HG02884 (cell line): ENCODE data around the gene OPCML.

Experiments used
- ATAC-seq: cut with Tn5 transposase; IDR thresholded peaks from one replicate; pipeline ENCODE4 v1.9.1; 2021; ENCODE audit warnings: mild to moderate bottlenecking, moderate library complexity; ENCODE audit not compliant: unreplicated experiment

Gene OPCML

GRCh38 chr11:132969892-132970291, 562.4 kb downstream of the OPCML start:
- ATAC-seq = no peak

- ATAC-seq = no peak
These were observed 570.3 kb downstream of the OPCML start for GRCh38 chr11:132962041-132962440.

DNA sequence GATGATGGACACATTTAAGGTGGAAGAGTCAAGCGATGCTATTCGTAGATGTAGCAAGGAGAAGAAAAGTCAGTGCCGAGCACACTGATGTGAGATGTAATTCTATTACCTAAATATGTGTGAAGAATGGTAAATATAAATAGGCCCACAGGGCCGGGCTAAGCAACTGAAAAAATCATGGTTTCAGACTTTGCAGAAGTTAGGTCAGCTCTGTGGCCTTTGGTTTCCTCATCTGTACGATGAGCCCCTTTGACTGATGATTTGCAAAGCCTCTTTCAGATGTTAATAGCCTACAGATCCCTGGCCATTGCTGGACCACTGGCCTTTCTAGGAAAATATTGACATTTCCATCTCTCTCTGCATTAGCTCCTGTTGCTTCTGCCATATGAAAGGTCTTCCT, 570.8 kb downstream of the OPCML start:
- no peak for ATAC-seq

DNA sequence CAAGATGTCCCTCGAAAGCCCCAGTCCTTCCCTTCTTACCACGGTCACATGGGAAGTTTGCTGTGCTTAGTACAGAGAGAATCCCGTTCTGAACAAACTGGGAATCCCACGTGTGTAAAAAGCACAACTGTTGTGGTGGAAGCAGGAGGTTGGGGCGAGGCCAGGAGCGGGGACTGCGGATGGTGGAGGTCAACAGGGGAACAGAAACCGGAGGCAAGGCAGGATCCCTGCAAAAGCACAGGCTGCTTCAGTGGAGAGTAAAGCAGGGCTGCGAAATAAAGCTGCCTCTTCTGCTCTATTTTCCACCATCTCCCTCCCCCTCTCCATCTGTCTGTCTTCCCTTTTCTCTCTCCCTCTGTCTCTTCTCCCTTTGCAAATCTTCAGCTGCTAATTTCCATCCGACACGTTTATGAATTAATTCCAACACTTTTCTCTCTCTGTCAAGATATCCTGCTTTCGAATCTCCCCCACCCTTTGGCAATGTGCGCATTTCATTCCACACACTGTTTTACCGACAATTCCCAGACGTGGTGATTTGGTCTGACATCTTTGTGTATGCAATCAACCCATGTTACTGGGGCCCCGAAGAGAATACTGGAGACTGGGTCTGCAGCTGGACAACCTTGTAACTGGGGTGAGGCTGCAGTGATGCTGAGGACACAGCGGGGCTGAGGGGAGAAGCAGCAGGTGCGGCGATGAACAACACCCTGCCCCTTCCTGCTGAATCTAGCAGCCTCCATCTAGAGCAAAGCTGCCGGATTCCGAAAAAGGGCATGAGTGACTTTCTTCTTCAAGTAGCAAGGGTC, 571.8 kb downstream of the OPCML start:
- ATAC-seq = no peak

DNA sequence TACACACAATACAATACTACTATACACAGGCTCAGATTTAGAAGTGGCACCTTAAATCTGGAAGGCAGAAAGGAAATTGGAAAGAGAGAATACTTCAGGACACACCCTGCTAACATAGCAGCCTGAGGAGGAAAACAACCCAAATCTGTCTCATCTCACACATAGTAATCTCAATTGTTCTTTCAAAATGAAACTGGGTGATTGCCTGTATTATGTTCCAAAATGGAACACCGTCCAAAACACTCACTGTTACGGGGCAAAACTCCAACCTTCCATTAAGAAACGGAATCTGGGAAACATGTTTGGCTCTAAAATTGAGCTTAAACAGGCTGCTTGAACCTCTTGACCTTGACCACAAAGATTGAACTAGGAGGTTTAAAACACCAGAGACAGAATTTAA, 572.6 kb downstream of the OPCML start:
- ATAC-seq = no peak

DNA sequence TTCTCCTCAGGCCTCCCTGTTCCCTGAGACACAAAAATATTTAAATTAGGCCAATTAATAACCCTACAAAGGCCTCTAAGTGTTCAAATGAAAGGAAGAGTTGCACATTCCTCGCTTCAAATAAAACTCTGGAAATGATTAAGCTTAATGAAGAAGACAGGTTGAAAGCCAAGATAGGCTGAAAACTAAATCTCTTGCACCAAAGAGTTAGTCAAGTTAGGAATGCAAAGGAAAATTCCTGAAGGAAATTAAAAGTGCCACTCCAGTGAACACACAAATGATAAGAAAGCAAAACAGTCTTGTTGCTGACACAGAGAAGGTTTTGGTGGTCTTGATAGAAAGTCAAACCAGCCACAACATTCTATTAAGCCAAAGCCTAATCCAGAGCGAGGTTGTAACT, 574.4 kb downstream of the OPCML start:
- ATAC-seq = no peak

GRCh38 chr11:132948252-132948651, 584.0 kb downstream of the OPCML start:
- no peak for ATAC-seq

DNA sequence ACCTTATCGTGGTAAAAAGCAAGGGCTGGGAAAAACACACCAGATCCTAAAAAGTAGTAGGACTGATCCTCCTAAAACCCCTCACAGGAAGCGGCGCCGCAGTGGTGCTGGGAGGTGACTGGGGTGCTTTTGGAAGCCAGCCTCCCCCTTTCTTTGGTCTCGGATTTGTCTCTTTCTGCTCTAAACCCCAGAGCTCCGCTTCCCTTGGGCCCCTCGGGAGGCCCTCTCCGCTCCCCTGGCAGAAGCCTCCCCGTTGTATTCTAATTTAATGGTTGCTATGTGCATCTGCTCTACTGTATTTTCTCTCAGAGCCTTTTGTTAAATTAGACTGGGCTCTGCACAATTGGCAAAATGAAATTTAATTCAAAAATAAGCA, 587.7 kb downstream of the OPCML start:
- no peak for ATAC-seq

DNA sequence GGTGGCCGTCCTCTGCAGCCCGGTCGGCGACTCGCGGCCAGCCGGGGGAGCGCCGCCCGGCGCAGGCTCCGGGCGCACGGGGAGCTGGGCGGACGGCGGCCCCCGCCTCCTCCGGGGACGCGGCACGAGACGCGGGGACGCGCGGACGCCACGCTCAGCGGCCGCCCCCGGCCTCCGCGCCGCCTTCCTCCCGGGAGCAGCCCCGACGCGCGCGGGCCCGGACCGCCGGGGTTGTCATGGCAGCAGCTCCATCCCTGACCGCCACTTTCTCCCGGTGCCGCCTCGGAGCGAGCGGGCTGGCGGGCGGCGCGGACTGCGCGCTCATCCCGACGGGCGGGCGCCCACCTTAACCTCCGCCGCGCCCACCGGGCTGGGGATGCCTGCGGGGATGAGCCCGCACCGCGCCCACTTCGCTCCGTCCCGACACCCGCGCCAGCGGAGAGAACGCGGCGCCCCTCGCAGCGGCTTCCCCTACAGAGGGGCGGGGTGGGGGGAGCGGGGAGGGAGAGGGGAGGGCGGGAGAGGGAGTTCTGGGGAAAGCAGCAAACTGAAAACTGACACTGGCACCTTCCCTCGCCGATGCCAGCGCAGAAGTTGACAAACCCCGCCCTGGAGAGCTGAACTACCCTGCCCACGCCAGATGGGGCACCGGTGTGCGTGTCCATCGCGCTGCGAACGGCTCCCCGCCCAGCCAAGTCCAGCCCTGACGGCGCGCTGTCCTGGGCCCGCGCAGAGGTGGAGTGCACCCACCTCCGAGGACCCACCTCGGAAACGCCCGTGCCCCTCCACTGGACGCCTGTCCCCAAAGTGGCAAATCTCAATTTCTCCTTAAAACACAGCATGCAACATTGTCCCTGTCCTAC, 588.4 kb downstream of the OPCML start:
- ATAC-seq = no peak

- ATAC-seq = no peak
These were observed 589.0 kb downstream of the OPCML start for GRCh38 chr11:132943357-132943705.

DNA sequence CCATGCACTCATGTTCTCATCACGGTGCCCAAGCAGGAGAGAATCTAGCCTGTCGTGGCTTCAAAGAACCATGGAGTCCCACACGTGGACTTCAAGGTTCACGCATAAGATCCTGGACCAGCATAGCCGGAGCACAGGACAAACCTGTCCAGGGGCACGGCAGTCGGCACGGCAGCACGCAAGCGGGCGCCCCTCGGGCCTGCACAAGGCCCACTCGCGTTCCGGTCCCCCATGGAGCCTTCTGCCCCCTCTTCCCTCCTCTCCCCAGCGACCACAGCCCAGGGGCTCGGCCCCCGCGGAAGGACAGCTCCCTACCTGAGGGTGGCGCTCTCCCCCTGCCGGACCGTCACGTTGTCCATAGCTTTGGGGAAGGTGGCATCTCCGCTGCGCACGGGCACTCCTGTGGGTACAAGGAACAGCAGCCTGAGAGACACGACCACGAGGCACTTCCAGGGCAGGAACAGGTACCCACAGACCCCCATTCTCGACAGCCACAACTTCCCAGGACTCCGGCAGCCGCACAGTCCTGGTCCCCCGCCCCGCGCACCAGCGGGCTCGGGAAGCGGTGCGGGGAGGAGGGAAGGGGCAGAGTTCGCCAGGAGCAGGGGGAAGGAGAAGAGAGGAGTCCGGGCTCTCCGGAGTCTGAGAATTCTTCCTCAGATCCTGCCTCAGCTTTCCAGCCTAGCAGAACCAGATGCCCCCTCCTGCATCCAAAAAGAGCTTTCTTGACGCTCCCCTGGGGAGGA, 589.5 kb downstream of the OPCML start:
- ATAC-seq = no peak

DNA sequence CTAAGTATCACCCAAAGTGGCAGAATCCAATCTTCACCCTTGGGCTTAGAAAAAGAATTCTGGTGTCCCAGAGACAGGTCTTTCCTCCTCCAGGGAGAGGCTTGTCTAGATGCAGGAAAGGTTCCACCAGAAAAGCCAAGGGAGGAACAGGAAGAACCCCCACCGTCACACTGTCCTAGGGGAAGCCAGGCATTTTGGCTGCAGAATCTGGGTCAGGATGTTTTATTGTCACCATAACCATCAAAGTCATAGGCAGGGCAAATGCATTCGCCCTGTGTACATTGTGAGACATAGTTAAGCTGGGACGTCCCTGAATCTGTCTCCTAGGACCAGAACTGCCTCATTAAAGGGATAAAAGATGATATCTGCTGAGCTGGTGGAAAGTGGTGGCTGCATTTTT, 590.5 kb downstream of the OPCML start:
- no peak for ATAC-seq

DNA sequence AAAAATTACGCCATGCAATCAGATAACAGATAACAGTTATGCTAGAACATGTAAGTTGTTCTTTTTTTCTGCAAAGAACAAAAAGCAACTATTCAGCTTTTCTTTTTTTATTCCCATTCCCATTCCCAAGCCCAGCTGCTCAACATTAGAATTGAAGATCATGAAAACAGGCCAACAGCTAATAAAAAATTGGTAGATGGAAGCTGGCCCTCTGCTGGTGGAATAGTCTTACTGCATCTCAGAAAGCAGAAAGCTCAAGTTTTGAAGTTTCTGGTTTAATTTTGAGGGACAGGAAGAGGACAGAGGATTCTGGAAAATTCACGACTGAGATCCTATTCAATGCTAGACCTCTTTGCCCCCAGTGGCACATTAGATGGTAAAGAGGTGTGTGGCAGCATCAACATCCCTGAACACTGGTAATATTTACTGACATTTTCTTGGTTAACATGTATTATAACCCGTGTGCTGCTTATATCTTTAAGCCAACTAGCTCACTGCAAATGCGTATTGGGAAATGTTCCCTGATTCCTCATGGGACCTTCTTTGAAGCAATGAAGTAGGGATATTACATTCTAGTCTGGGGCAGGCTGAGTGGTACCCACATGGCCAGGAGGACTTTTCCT, 591.2 kb downstream of the OPCML start:
- no peak for ATAC-seq

- no peak for ATAC-seq
These were observed 595.3 kb downstream of the OPCML start for GRCh38 chr11:132937016-132937415.

DNA sequence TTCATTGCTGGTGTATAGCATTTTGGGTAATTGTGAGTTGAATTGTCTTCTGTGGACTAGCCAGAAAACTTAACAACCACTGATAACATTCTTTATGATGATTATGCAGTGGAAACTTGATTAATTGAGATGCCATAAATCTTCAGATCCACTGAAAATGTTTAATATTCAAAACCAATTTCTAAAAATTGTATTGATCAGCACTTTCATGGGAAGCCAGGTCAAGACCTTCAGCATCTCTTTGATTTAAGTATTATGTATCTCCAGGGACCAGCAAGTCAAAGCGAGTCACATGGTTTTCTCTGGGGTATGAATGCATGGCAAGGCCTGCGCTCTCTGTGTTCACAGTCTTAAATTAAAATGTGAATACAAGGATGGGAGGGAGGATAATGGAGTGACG, 596.9 kb downstream of the OPCML start:
- no peak for ATAC-seq

DNA sequence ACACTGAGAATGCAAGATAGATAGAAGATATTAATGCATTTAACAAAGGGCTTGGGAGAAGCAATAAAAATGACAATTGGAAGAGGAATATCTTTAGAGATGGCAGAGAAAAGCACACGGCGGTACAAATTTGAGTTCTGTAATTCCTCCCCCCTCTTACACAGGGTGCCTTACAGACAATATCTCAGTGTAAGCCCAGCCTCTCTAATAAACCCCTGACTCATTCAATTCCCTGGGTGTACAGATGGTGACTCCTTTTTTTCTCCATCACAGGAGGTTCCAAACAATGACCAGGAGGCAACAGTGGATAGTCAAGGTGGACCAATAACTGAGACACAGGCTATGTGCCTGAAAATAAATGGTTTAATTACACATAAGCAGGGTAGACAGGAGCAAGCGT, 598.6 kb downstream of the OPCML start:
- no peak for ATAC-seq

GRCh38 chr11:132925825-132926469, 606.4 kb downstream of the OPCML start:
- ATAC-seq = no peak

- ATAC-seq = no peak
These were observed 610.7 kb downstream of the OPCML start for GRCh38 chr11:132921597-132921996.

DNA sequence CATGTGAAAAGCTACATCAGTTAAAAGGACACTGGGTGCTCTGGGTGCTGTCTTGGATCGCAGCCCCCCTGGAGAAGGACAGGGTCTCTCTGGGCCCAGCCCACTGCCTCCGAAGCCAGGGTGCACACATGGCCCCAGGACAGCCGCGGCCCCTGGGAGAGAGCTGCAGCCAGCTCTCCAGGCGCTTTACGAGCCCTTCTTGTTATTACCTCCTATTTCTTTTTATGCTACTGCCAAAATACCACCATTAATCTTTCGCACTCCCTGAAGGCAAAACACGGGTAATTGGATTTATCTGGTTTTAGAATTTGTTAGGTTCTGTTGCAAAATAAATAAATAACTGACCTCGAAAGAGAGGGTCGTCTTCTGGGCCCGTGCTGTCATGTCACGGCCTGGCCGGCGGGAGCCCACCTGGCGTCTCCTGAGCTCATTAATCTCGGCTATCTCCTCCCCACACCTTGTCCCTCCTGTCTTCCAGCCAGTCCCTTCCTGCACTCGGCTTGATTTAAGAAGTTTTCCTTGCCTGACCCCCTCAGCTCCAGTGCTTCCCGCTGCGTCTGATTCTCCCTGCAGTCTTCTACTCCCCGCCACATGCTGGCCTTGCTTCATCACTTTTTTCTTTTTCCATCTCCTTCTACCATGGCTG, 611.7 kb downstream of the OPCML start:
- no peak for ATAC-seq

GRCh38 chr11:132914600-132914999, 617.7 kb downstream of the OPCML start:
- ATAC-seq = no peak
